OCI-LY3 (cell line): ENCODE results near the gene SLC7A1.

Experiments used
- CTCF ChIP-seq: fragments of 200-600, 300-600 bp; sonication (generic); IDR thresholded peaks from 2 replicates; pipeline ENCODE4 v1.5.1; 2014; ENCODE audit warnings: antibody characterized with exemption, low read length, low read depth
- EZH2phosphoT487 ChIP-seq: fragments of 200-600 bp; shearing (Covaris generic); IDR thresholded peaks from 2 replicates; pipeline ENCODE4 v1.6.1; 2018; ENCODE audit warnings: antibody characterized with exemption, mixed run types, low read depth

- no peak for TF ChIP-seq CTCF
- no peak for TF ChIP-seq EZH2phosphoT487
These were observed 105.6 kb downstream of the SLC7A1 start for GRCh38 chr13:29489650-29490560.
